Measurements from ENCODE around the gene FBXO42. TPM values are rescaled to one million over a fixed set of nuclear protein-coding genes. Genes with fewer than 3 reads are reported as not detected.

Gene FBXO42
- total RNA-seq, 6 experiments from 2014 or later: 7.9 to 14.1 (median 10.2) TPM

DNA sequence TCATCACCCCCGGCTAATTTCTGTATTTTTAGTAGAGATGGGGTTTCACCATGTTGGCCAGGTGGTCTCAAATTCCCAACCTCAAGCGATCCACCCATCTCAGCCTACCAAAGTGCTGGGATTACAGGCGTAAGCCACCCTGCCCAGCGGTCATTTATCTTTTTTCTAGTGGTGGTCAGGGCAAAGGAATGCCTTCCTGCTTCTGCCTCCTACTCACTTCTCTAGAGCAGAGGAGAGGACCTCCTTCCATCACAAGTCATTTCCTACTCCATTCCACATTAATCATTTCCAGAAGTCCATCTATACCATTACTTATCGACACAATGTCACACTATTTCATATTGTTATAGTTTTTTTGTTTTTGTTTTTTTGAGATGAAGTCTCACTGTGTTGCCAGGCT is 13.3 kb downstream of the FBXO42 start:
- DNase-seq: no peak
- no peaks in the 10 kb centered on the region for H3K27me3 ChIP-seq
- intact Hi-C loops (cut with DNase I): no loop called here
- WGBS (ENCODE audit: insufficient coverage, low coverage, low lambda C conversion rate, missing lambda C conversion rate): 90% methylated on average over 5 of the region's 5 CpGs
- no peak overlapping the region for H3K4me3 ChIP-seq
- no peak overlapping the region for H3K27ac ChIP-seq
- no peak for ATAC-seq
- H3K9me3 ChIP-seq: no peaks in the 10 kb centered on the region
- TF ChIP-seq, protein P1, sequence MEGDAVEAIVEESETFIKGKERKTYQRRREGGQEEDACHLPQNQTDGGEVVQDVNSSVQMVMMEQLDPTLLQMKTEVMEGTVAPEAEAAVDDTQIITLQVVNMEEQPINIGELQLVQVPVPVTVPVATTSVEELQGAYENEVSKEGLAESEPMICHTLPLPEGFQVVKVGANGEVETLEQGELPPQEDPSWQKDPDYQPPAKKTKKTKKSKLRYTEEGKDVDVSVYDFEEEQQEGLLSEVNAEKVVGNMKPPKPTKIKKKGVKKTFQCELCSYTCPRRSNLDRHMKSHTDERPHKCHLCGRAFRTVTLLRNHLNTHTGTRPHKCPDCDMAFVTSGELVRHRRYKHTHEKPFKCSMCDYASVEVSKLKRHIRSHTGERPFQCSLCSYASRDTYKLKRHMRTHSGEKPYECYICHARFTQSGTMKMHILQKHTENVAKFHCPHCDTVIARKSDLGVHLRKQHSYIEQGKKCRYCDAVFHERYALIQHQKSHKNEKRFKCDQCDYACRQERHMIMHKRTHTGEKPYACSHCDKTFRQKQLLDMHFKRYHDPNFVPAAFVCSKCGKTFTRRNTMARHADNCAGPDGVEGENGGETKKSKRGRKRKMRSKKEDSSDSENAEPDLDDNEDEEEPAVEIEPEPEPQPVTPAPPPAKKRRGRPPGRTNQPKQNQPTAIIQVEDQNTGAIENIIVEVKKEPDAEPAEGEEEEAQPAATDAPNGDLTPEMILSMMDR (IDR thresholded peaks at IDR 0.05): no peak
- no peak for TF ChIP-seq POLR2A (IDR thresholded peaks at IDR 0.05)
- no peaks in the 10 kb centered on the region for H3K4me1 ChIP-seq
- no peaks in the 10 kb centered on the region for H3K36me3 ChIP-seq

DNA sequence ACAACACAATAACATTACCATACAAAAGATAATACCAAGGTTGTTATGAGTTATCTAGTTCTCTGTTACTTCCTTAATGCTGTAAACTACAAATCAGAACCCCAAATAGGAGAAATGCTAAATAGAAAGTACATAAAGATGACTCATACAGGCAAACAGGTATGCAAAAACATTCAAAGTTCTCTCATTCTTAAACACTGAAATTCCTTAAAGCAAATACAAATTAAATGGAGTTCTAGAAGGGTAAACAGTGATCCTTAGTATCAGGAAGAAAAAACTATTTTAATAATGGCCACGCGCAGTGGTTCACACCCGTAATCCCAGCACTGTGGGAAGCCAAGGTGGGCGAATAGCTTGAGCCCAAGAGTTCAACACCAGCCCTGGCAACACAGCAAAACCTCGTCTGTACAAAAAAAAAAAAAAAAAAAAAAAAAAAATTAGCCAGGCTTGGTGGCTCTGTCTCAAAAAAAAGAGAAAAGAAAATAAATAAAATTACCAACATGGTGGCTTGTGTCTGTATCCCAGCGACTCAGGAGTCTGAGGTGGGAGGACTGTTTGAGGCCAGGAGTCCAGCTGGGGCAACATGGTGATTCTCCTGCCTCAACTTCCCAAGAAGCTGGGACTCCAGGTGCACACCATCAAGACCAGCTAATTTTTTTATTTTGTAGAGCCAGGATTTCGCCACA is 17.5 kb downstream of the FBXO42 start:
- intact Hi-C loops (cut with DNase I): no loop called here
- Histone ChIP-seq H3K27ac (no peak overlapping the region), H3K9me3 (no peaks in the 10 kb centered on the region), H3K4me1 (no peaks in the 10 kb centered on the region), H3K27me3 (no peaks in the 10 kb centered on the region), H3K4me3 (no peak overlapping the region), H3K36me3 (no peaks in the 10 kb centered on the region)
- ATAC-seq (peak in 1 of 4 donors; percentile 73), DNase-seq (no peak)
- WGBS (ENCODE audit: insufficient coverage, low coverage, low lambda C conversion rate, missing lambda C conversion rate): 84% methylated on average over 6 of the region's 7 CpGs
- TF ChIP-seq, protein P1 (IDR thresholded peaks at IDR 0.05): no peak
- TF ChIP-seq POLR2A (IDR thresholded peaks at IDR 0.05): no peak

DNA sequence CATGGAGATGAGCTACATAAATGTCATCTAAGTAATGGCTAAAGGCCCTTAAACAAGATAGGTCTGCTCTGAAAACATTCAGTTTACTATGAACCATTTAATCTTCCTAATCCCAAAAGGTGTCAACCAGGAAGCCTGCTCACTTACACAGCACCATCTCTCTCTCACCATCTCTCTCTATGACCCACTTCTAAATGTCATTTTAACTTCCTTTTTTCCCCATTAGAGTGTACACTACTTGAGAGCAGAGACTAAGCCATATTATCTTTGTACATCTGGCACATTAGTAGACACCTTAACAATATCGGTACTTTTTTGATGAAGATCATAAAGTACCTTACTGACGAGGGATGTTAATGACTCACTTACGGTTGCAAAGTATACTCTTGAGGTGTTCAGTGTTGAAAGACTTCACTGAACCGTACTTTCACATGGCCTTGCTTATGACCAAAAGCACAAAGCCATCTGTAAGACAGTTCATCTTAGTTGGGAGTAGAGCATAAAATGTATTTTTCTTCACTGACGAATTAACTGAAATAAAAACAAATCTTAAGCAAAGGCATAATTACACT is 25.4 kb downstream of the FBXO42 start:
- H3K27ac ChIP-seq: no peak overlapping the region
- 76% methylated on average over 5 of the region's 5 CpGs for WGBS (ENCODE audit: insufficient coverage, low coverage, low lambda C conversion rate, missing lambda C conversion rate)
- ATAC-seq: no peak
- DNase-seq: no peak
- TF ChIP-seq, protein P1 (IDR thresholded peaks at IDR 0.05): no peak
- TF ChIP-seq POLR2A (IDR thresholded peaks at IDR 0.05): no peak
- no peaks in the 10 kb centered on the region for H3K9me3 ChIP-seq
- intact Hi-C loops (cut with DNase I): no loop called here
- H3K4me1 ChIP-seq: peaks cover 0 to under 1% (median 0%) of the 10 kb centered on the region in 4 donors
- H3K4me3 ChIP-seq: no peak overlapping the region
- no peaks in the 10 kb centered on the region for H3K27me3 ChIP-seq
- no peaks in the 10 kb centered on the region for H3K36me3 ChIP-seq

DNA sequence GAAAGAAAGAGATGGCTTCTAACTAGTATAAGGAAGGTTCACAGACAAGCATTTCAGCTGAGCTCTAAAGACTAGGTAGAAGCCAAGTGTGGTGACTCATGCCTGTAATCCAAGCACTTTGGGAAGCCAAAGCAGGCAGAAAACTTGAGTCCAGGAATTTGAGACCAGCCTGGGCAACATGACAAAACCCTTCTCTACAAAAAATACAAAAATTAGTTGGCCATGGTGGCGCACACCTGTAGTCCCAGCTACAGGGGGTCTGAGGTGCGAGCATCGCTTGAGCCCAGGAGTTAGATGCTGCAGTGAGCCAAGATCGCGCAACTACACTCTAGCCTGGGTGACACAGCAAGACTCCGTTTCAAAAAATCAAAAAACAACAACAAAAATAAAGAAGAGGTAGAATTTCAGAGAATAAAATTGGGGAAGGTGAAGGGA is 27.8 kb downstream of the FBXO42 start:
- ATAC-seq (peak in 1 of 4 donors; percentile 66), DNase-seq (no peak)
- 97% methylated on average over 3 of the region's 6 CpGs for WGBS (ENCODE audit: insufficient coverage, low coverage, low lambda C conversion rate, missing lambda C conversion rate)
- Histone ChIP-seq H3K27me3 (no peaks in the 10 kb centered on the region), H3K4me3 (no peak overlapping the region), H3K9me3 (no peaks in the 10 kb centered on the region), H3K4me1 (peaks cover 0 to 14% (median 0%) of the 10 kb centered on the region in 4 donors), H3K36me3 (no peaks in the 10 kb centered on the region), H3K27ac (no peak overlapping the region)
- intact Hi-C loops (cut with DNase I): no loop called here
- TF ChIP-seq, protein P1 (IDR thresholded peaks at IDR 0.05): no peak
- TF ChIP-seq POLR2A (IDR thresholded peaks at IDR 0.05): no peak

All from right lobe of liver (tissue), 6 donors.